NT2/D1 (cell line): Measurements from ENCODE around the gene LRRC8C.

Experiments used
- YY1 ChIP-seq: IDR thresholded peaks from 2 replicates; pipeline ENCODE4 v1.6.1; 2011; ENCODE audit not compliant: insufficient read length, insufficient read depth
- ZNF274 ChIP-seq: IDR thresholded peaks from 2 replicates; pipeline ENCODE4 v1.6.1; 2011; ENCODE audit warnings: mild to moderate bottlenecking, low read depth, low read length

GRCh38 chr1:89712420-89712819 is 79.5 kb downstream of the LRRC8C start:
- no peak for TF ChIP-seq YY1
- no peak for TF ChIP-seq ZNF274
